Caco-2 (cell line): ENCODE data around the gene BLTP3A. TPM values are rescaled to one million over a fixed set of nuclear protein-coding genes. Genes with fewer than 3 reads are reported as not detected.

Source experiments
- BruUV-seq: library from RNA; stranded (reverse); fragments of 400-500 nt; replicated peaks from 2 replicates; lab custom pipeline; 2021; lab: Mats Ljungman, UMichigan
- CTCF ChIA-PET: fragments of 300-600 bp; sonication (Branson Sonifier 250); formaldehyde crosslinking; loops from one replicate; lab custom pipeline; 2022; ENCODE audit warnings: antibody characterized with exemption; lab: Charles Lee
- POLR2A ChIA-PET: fragments of 300-600 bp; sonication (Branson Sonifier 250); formaldehyde crosslinking; loops from one replicate; lab custom pipeline; 2022; ENCODE audit warnings: antibody characterized with exemption; lab: Charles Lee
- DNase-seq, 2 experiments: peaks; one replicate each; pipeline versions ENCODE4 v3.0.0 to v3.0.0-alpha.2; 2020 to 2022
- H3K27me3 ChIP-seq: replicated peaks from 2 replicates; pipeline ENCODE4 v1.6.0; 2011; ENCODE audit warnings: low read length; ENCODE audit not compliant: control insufficient read depth, insufficient read depth
- H3K36me3 ChIP-seq: 2 replicates; pipeline ENCODE4 v1.5.1; 2011; ENCODE audit warnings: low read length; ENCODE audit not compliant: control insufficient read depth, insufficient read depth
- H3K4me1 ChIP-seq: fragments of 250-450 bp; sonication (Bioruptor Pico); 2 replicates; pipeline ENCODE4 v1.5.1; 2020; ENCODE audit warnings: mild to moderate bottlenecking
- H3K4me3 ChIP-seq: 2 replicates; pipeline ENCODE4 v1.5.1; 2011; ENCODE audit warnings: low read depth, mild to moderate bottlenecking, control low read depth, low read length
- H3K9me3 ChIP-seq: fragments of 250-450 bp; sonication (Bioruptor Pico); 2 replicates; pipeline ENCODE4 v1.5.1; 2020; ENCODE audit warnings: mild to moderate bottlenecking, moderate library complexity
- H3K27ac Mint-ChIP-seq: one replicate; pipeline ENCODE4 v1.8.0; 2022; ENCODE audit warnings: mixed read lengths; ENCODE audit not compliant: unreplicated experiment
- H3K27me3 Mint-ChIP-seq: one replicate; pipeline ENCODE4 v1.8.0; 2022; ENCODE audit warnings: mixed read lengths; ENCODE audit not compliant: insufficient read depth, unreplicated experiment
- H3K36me3 Mint-ChIP-seq: one replicate; pipeline ENCODE4 v1.8.0; 2022; ENCODE audit warnings: mild to moderate bottlenecking, mixed read lengths; ENCODE audit not compliant: insufficient read depth, unreplicated experiment
- H3K4me1 Mint-ChIP-seq: one replicate; pipeline ENCODE4 v1.8.0; 2022; ENCODE audit warnings: low read depth, mixed read lengths; ENCODE audit not compliant: unreplicated experiment
- H3K4me3 Mint-ChIP-seq: one replicate; pipeline ENCODE4 v1.8.0; 2022; ENCODE audit warnings: mild to moderate bottlenecking, moderate library complexity, mixed read lengths; ENCODE audit not compliant: unreplicated experiment
- H3K9me3 Mint-ChIP-seq: one replicate; pipeline ENCODE4 v1.8.0; 2022; ENCODE audit warnings: mixed read lengths; ENCODE audit not compliant: unreplicated experiment
- intact Hi-C: fragments of 100-400 bp; cut with micrococcal nuclease; formaldehyde crosslinking; loops from one replicate; pipeline ENCODE4 v1.10.0; 2022; ENCODE audit not compliant: unreplicated experiment
- total RNA-seq: library from RNA; stranded (reverse); gene quantifications from 2 replicates; pipeline ENCODE4 v1.2.3, GENCODE V29; 2022
- TF ChIP-seq, protein P1 (sequence below), 2 experiments: fragments of 200-600 bp in 1 of 2; IDR thresholded peaks; 1 replicate in 1 of 2; 2 replicates in 1 of 2; pipeline versions ENCODE4 v1.5.1 to v1.8.0; 2011 to 2022; ENCODE audit warnings: antibody characterized with exemption in 1 of 2, control low read depth in 1 of 2, inconsistent platforms in 1 of 2, low read depth in 1 of 2, low read length in 1 of 2, mild to moderate bottlenecking in 1 of 2, moderate library complexity in 1 of 2; ENCODE audit not compliant: insufficient read depth in 1 of 2, severe bottlenecking in 1 of 2, unreplicated experiment in 1 of 2

BLTP3A gene
- total RNA-seq, 1 experiment from 2014 or later = 41.6 TPM

DNA sequence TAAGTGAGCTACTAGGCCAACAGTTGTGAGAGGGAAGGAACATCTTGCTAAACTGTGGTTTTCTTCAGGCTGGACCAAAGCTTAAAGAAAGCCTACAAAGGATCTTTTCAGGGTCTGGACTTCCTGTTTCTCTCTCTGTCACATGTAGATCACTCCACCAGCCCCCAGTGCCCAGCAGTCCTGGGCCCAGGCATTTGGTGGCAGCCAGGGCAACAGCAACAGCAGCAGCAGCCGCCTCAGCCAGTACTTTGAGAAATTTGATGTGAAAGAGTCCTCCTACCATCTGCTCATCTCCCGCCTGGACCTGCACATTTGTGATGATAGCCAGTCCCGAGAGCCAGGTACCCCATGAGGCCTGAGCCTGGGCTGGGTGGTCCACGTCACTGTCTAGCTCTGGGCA, 44.1 kb downstream of the BLTP3A start:
- H3K27me3 Mint-ChIP-seq = no peaks in the 10 kb centered on the region
- no peak for DNase-seq
- no peaks in the 10 kb centered on the region for H3K9me3 Mint-ChIP-seq
- H3K9me3 ChIP-seq = no peaks in the 10 kb centered on the region
- intact Hi-C loops = no loop called here
- H3K4me3 Mint-ChIP-seq = no peak overlapping the region
- peaks cover 84% of the 10 kb centered on the region for H3K36me3 Mint-ChIP-seq
- TF ChIP-seq, protein P1, sequence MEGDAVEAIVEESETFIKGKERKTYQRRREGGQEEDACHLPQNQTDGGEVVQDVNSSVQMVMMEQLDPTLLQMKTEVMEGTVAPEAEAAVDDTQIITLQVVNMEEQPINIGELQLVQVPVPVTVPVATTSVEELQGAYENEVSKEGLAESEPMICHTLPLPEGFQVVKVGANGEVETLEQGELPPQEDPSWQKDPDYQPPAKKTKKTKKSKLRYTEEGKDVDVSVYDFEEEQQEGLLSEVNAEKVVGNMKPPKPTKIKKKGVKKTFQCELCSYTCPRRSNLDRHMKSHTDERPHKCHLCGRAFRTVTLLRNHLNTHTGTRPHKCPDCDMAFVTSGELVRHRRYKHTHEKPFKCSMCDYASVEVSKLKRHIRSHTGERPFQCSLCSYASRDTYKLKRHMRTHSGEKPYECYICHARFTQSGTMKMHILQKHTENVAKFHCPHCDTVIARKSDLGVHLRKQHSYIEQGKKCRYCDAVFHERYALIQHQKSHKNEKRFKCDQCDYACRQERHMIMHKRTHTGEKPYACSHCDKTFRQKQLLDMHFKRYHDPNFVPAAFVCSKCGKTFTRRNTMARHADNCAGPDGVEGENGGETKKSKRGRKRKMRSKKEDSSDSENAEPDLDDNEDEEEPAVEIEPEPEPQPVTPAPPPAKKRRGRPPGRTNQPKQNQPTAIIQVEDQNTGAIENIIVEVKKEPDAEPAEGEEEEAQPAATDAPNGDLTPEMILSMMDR (IDR thresholded peaks at IDR 0.05; ENCODE audit: insufficient read depth in 1 of 2, low read depth in 1 of 2, low read length in 1 of 2, severe bottlenecking in 1 of 2, unreplicated experiment in 1 of 2) = no peak
- no peaks in the 10 kb centered on the region for H3K4me1 ChIP-seq
- no TSS peak for BruUV-seq
- H3K36me3 ChIP-seq = no peaks in the 10 kb centered on the region
- H3K4me1 Mint-ChIP-seq = no peaks in the 10 kb centered on the region
- no peaks in the 10 kb centered on the region for H3K27me3 ChIP-seq
- POLR2A ChIA-PET = no interaction called here
- no peak overlapping the region for H3K4me3 ChIP-seq
- no peak overlapping the region for H3K27ac Mint-ChIP-seq
- CTCF ChIA-PET = no interaction called here

DNA sequence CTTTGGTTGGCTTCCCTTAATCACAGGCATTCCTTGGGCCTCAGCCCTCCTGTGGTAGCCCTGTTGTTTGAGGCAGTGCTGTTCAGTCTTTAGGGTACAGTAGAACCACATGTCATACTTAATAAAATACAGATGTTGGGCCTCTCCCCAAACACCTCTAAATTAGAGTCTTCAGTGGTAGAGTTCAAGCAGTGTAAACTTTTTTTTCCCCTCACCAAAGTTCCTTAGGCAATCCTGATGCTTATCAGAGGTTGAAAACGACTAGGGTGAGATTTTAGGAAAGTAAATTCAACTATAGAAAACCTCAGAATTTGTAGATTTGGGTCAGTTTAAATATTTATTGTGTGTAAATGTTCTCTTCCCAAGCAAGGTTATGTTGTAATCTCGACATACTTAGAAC, 44.6 kb downstream of the BLTP3A start:
- Mint-ChIP-seq H3K4me1 (no peaks in the 10 kb centered on the region), H3K27ac (no peak overlapping the region), H3K27me3 (no peaks in the 10 kb centered on the region), H3K4me3 (no peak overlapping the region), H3K9me3 (no peaks in the 10 kb centered on the region), H3K36me3 (peaks cover 87% of the 10 kb centered on the region)
- H3K4me3 ChIP-seq = no peak overlapping the region
- H3K27me3 ChIP-seq = no peaks in the 10 kb centered on the region
- no peaks in the 10 kb centered on the region for H3K4me1 ChIP-seq
- DNase-seq = no peak
- intact Hi-C loops = no loop called here
- H3K9me3 ChIP-seq = no peaks in the 10 kb centered on the region
- ChIA-PET CTCF (no interaction called here), POLR2A (no interaction called here)
- TF ChIP-seq, protein P1 (IDR thresholded peaks at IDR 0.05; ENCODE audit: insufficient read depth in 1 of 2, low read depth in 1 of 2, low read length in 1 of 2, severe bottlenecking in 1 of 2, unreplicated experiment in 1 of 2) = no peak
- H3K36me3 ChIP-seq = no peaks in the 10 kb centered on the region
- BruUV-seq = no TSS peak

DNA sequence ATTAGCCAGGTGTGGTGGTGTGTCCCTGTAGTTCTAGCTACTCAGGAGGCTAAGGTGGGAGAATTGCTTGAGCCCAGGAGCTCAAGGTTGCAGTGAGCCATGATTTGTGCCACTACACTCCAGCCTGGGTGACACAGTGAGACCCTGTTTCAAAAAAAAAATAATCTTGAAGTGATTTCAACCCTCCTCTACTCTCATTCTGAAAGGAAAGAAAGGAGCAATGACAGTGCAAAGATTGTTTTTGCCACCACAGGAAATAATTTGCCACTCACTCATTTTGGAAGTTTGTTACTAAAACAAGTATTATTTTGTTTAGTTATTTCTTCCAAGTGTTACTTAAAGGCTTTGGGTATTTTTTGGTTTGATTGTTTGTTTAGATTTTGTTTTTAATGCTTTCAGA, 45.6 kb downstream of the BLTP3A start:
- CTCF ChIA-PET = no interaction called here
- peaks cover 86% of the 10 kb centered on the region for H3K36me3 Mint-ChIP-seq
- intact Hi-C loops = no loop called here

More for the DNA sequence above, 45.6 kb downstream of the BLTP3A start:
- TF ChIP-seq, protein P1 (IDR thresholded peaks at IDR 0.05; ENCODE audit: insufficient read depth in 1 of 2, low read depth in 1 of 2, low read length in 1 of 2, severe bottlenecking in 1 of 2, unreplicated experiment in 1 of 2) = no peak
- Histone ChIP-seq H3K36me3 (no peaks in the 10 kb centered on the region), H3K4me3 (no peak overlapping the region), H3K9me3 (no peaks in the 10 kb centered on the region), H3K4me1 (no peaks in the 10 kb centered on the region), H3K27me3 (no peaks in the 10 kb centered on the region)
- Mint-ChIP-seq H3K4me1 (no peaks in the 10 kb centered on the region), H3K27me3 (no peaks in the 10 kb centered on the region), H3K4me3 (no peak overlapping the region), H3K27ac (no peak overlapping the region), H3K9me3 (no peaks in the 10 kb centered on the region)
- DNase-seq = no peak
- POLR2A ChIA-PET = interaction anchor here (0.6 kb wide), 1 partner anchor 52 kb away, joined by 3 read pairs; the partner anchor contains the start of gene ANKS1A
- no TSS peak for BruUV-seq
